NCI-H146 treated with DMSO at 0.1 percent for 48 hours (cell line): ENCODE measurements around the gene MITF.
"Not testable (repeated sequence)": the region's sequence is repeated elsewhere in the genome, so short reads cannot be mapped to it uniquely, and the experiment has no call there.

Experiments used
- DNase-seq: peaks from one replicate; lab custom pipeline; 2025; ENCODE audit not compliant: unreplicated experiment; lab: John Stamatoyannopoulos, UW

Gene MITF

GRCh38 chr3:69785769-69786320 lies 46.6 kb downstream of the MITF start:
- DNase-seq = no peak

GRCh38 chr3:69786854-69787253 lies 47.6 kb downstream of the MITF start:
- no peak for DNase-seq

GRCh38 chr3:69787436-69788168 lies 48.3 kb downstream of the MITF start:
- DNase-seq = no peak

GRCh38 chr3:69791106-69791505 lies 51.8 kb downstream of the MITF start:
- no peak for DNase-seq

GRCh38 chr3:69791919-69792399 lies 52.7 kb downstream of the MITF start:
- DNase-seq = no peak

- not testable (repeated sequence) for DNase-seq
These were observed 56.9 kb downstream of the MITF start for GRCh38 chr3:69796126-69796525.

- DNase-seq = no peak
These were observed 64.5 kb downstream of the MITF start for GRCh38 chr3:69803681-69804270.

GRCh38 chr3:69805491-69805890 lies 66.2 kb downstream of the MITF start:
- no peak for DNase-seq

GRCh38 chr3:69806735-69807438 lies 67.6 kb downstream of the MITF start:
- DNase-seq = no peak

- DNase-seq = no peak
These were observed 68.4 kb downstream of the MITF start for GRCh38 chr3:69807674-69808073.

GRCh38 chr3:69809076-69809835 lies 70.0 kb downstream of the MITF start:
- no peak for DNase-seq

GRCh38 chr3:69811452-69812401 lies 72.5 kb downstream of the MITF start:
- DNase-seq = no peak

GRCh38 chr3:69815970-69816369 lies 76.7 kb downstream of the MITF start:
- no peak for DNase-seq

GRCh38 chr3:69817988-69818387 lies 78.7 kb downstream of the MITF start:
- DNase-seq = no peak

- DNase-seq = no peak
These were observed 80.0 kb downstream of the MITF start for GRCh38 chr3:69819282-69819681.

- no peak for DNase-seq
These were observed 81.9 kb downstream of the MITF start for GRCh38 chr3:69821133-69821532.

- no peak for DNase-seq
These were observed 84.5 kb downstream of the MITF start for GRCh38 chr3:69823743-69824142.

GRCh38 chr3:69825446-69825845 lies 86.2 kb downstream of the MITF start:
- no peak for DNase-seq

GRCh38 chr3:69827127-69827526 lies 87.9 kb downstream of the MITF start:
- DNase-seq = no peak

GRCh38 chr3:69828817-69829216 lies 89.6 kb downstream of the MITF start:
- DNase-seq = no peak
